WTC11 (cell line): Measurements from ENCODE around the gene FHAD1.

Experiments used
- ELF4 ChIP-seq: sonication (generic); formaldehyde crosslinking; IDR thresholded peaks from 2 replicates; pipeline ENCODE4 v1.8.1; 2022; ENCODE audit warnings: low read depth, mild to moderate bottlenecking, moderate library complexity, missing genetic modification reagents
- ZNF232 ChIP-seq: sonication (generic); formaldehyde crosslinking; IDR thresholded peaks from 2 replicates; pipeline ENCODE4 v1.8.0; 2022; ENCODE audit warnings: mild to moderate bottlenecking, missing genetic modification reagents
- TF ChIP-seq, protein P1 (sequence below): sonication (generic); formaldehyde crosslinking; IDR thresholded peaks from 2 replicates; pipeline ENCODE4 v1.8.1; 2022; ENCODE audit warnings: low read depth, missing genetic modification reagents, borderline replicate concordance

DNA sequence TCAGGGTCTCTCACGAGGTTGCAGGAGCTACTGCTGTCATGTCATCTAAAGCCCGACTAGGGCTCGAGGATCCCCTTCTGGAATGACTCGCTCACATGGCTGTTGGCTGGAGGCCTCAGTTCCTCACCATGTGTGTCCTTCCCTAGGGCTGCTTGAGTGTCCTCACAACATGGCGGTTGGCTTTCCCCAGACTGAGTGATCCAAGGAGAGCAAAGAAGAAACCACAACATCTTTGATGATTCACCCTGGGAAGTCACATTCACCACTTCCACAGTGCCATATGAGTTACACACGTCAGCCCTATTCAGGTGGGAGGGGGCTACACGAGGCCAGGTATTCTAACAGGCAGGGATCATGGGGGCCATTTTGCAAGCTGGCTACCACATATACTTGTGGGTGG, 64.9 kb downstream of the FHAD1 start:
- TF ChIP-seq, protein P1, sequence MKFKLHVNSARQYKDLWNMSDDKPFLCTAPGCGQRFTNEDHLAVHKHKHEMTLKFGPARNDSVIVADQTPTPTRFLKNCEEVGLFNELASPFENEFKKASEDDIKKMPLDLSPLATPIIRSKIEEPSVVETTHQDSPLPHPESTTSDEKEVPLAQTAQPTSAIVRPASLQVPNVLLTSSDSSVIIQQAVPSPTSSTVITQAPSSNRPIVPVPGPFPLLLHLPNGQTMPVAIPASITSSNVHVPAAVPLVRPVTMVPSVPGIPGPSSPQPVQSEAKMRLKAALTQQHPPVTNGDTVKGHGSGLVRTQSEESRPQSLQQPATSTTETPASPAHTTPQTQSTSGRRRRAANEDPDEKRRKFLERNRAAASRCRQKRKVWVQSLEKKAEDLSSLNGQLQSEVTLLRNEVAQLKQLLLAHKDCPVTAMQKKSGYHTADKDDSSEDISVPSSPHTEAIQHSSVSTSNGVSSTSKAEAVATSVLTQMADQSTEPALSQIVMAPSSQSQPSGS (CRISPR knock-in tag) = no peak
- no peak for TF ChIP-seq ELF4 (CRISPR knock-in tag)
- TF ChIP-seq ZNF232 (CRISPR knock-in tag) = no peak
